GM23338 (cell line): ENCODE data around the gene SNHG17.

Experiments
- CTCF ChIP-seq, 2 experiments: fragments of 200-600 bp in 1 of 2; sonication (generic) in 1 of 2; conservative IDR thresholded peaks; 2 replicates each; pipeline versions ENCODE4 v1.5.1 to v1.6.1; 2016 to 2017; ENCODE audit warnings: antibody characterized with exemption in 2 of 2, low read depth in 2 of 2, mild to moderate bottlenecking in 2 of 2, moderate library complexity in 1 of 2
- ETS1 ChIP-seq: IDR thresholded peaks from 2 replicates; pipeline ENCODE4 v1.6.1; 2016; ENCODE audit warnings: antibody characterized with exemption
- EZH2 ChIP-seq: fragments of 200-600 bp; sonication (generic); IDR thresholded peaks from one replicate; pipeline ENCODE4 v1.8.0; 2017; ENCODE audit warnings: antibody characterized with exemption, mild to moderate bottlenecking, low read depth; ENCODE audit not compliant: unreplicated experiment
- EZH2phosphoT487 ChIP-seq: fragments of 200-600 bp; sonication (generic); IDR thresholded peaks from one replicate; pipeline ENCODE4 v1.8.1; 2018; ENCODE audit warnings: antibody characterized with exemption; ENCODE audit not compliant: unreplicated experiment
- JUNB ChIP-seq: IDR thresholded peaks from one replicate; pipeline ENCODE4 v1.6.1; 2016; ENCODE audit warnings: antibody characterized with exemption; ENCODE audit not compliant: unreplicated experiment
- NANOG ChIP-seq: IDR thresholded peaks from 2 replicates; pipeline ENCODE4 v1.6.1; 2016; ENCODE audit warnings: antibody characterized with exemption, borderline replicate concordance
- POLR2AphosphoS5 ChIP-seq: IDR thresholded peaks from 2 replicates; pipeline ENCODE4 v1.6.1; 2016; ENCODE audit warnings: antibody characterized with exemption, low read depth
- REST ChIP-seq: IDR thresholded peaks from one replicate; pipeline ENCODE4 v1.6.1; 2018; ENCODE audit warnings: antibody characterized with exemption; ENCODE audit not compliant: unreplicated experiment
- STAT1 ChIP-seq: IDR thresholded peaks from one replicate; pipeline ENCODE4 v1.6.1; 2016; ENCODE audit warnings: antibody characterized with exemption; ENCODE audit not compliant: unreplicated experiment

GRCh38 chr20:38424401-38424800 is 10.7 kb downstream of the SNHG17 start:
- TF ChIP-seq CTCF (conservative IDR thresholded peaks at IDR 0.05; ENCODE audit: low read depth in 2 of 2) (no peak), EZH2phosphoT487 (no peak), REST (no peak), EZH2 (no peak), STAT1 (no peak), JUNB (no peak), ETS1 (no peak), POLR2AphosphoS5 (no peak), NANOG (no peak)
